GM18873 (cell line): ENCODE measurements around the gene OR5C1.
"Not testable (repeated sequence)": the region's sequence is repeated elsewhere in the genome, so short reads cannot be mapped to it uniquely, and the experiment has no call there.

Experiments
- ATAC-seq: cut with Tn5 transposase; IDR thresholded peaks from one replicate; pipeline ENCODE4 v1.9.1; 2021; ENCODE audit warnings: mild to moderate bottlenecking, moderate library complexity, moderate number of reproducible peaks; ENCODE audit not compliant: unreplicated experiment, low FRiP score

Gene OR5C1

DNA sequence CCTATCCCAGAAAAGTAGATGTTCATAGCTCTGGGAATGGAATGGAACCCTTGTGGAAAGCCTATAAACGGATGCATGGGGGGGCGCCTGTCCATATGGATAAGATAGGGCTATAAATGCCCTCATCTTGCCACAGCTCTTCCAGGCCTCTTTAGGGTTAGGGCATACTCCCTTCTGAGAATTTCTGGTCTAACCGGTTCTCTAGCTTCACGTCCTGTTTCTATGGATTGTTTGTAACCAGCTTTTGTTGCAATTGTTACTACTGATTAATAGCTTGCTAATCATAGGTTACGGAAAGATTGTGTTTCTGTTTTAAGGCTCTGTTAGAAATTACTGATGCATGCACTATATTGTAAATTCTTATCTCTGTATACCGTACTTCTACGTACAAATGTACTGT is 20.5 kb downstream of the OR5C1 start:
- not testable (repeated sequence) for ATAC-seq

DNA sequence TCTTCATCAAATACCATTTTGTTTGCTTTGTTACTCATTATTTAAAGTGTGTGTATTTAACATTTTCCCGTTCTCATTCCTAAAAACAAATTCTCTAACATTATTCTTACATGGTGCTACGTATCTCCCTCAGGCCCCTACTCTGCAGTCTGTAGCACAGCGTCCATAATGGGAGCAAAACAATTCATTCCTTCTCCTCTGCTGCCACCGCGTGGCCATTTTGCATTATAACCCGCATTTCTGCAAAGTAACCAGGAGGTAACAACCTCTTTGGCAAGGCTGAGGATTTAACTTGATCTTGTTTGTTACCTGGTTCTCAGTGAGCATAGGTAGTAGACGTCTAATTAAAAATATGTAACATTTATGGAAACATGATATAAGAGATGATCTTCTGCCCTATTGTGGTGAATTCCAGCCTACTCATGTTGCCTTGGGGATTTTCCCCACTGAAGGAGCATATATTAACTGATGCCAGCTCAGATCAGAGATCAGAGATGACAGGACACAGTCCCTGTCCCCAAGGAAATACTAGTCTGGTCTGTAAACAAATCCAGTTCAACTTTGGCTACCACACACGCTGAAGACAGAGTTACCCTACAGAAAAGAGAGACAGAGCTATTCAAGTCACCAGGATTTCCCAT is 21.7 kb downstream of the OR5C1 start:
- ATAC-seq, result no peak

- no peak for ATAC-seq
Measured at GRCh38 chr9:122812736-122813135, 24.0 kb downstream of the OR5C1 start.

DNA sequence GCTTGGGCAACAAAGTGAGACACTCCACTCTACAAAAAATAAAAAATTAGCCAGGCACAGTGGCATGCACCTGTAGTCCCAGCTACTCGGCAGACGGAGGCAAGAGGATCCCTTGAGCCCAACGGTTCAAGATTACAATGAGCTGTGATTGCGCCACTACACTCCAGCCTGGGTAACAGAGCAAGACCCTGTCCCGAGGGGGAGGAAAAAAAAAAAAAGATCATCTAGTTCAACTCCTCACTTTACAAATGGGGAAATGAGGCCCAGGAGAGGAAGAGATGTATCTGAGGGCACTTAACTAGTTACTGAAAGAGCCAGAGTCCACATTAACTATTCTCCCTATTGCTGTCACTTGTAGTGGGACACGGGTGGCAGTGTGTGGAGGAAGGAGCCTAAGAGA is 25.8 kb downstream of the OR5C1 start:
- ATAC-seq, result no peak

DNA sequence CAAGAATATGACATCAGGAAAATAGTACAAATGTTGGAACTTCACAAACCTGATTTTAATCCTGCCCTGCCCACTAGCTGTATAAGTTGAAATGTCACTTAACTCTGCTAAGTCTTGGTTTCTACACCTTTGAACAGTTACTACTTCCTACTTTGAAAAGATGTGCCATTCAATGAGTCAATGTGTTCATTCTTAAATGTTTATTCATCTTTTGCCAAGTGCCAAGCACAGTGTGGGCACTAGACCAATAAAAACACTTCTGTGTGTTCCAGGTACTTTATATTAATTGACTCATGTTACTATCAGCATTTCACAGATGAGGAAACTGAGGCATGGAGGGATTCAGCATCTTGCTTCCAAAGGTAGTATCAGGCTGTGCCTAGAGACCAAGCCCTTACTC is 26.8 kb downstream of the OR5C1 start:
- ATAC-seq, result no peak

- no peak for ATAC-seq
Measured at GRCh38 chr9:122816163-122816867, 27.6 kb downstream of the OR5C1 start.

DNA sequence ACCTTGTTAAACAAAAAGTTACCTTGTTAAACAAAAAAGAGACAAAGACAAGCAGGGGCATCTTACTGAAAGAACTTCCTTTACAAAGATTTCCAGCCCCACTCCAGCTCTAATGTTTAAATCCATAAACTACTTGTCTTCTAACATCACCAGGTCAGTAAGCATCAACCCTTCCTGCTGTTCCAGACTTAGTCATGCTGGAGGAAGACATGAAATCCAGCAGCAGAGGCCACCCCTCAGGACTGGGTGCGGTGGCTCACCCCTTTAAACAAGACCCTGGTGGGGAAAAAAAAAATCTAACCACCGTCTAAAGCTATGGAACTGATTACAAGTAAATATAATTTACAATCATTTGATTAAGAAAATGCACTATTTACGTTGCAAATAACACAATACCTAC is 30.6 kb downstream of the OR5C1 start:
- ATAC-seq, result no peak

- no peak for ATAC-seq
Measured at GRCh38 chr9:122819791-122820489, 31.2 kb downstream of the OR5C1 start.

DNA sequence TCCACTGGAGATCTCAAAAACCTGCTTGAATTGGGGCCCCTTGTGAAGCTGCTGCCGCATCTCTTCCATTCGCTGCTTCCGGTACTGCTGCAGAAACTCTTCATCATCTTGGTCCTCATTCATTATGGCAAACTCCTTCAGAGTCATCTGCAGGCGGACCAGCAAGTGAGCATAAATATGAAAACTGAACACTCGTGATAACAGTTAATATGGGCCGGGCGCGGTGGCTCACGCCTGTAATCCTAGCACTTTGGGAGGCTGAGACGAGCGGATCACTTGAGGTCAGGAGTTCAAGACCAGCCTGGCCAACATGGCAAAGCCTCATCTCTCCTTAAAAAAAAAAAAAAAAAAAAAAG is 31.7 kb downstream of the OR5C1 start:
- ATAC-seq, result no peak

- ATAC-seq, result no peak
Measured at GRCh38 chr9:122821278-122821943, 32.7 kb downstream of the OR5C1 start.

DNA sequence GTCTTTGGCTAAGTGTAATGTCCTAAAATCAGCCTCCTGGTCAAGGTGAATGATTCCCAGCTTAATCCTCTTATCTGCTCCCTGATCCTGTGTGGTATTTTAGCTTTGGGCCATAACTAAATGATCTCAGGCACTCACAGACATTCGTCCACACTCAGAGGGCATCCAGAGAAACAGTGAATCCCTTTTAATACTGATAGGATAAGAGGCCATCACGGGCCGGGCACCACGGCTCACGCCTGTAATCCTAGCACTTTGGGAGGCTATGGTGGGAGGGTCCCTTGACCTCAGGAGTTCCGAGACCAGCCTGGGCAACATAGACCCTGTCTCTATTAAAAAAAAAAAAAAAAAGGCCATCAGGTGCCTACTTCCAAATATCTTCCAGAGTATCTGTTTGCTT is 33.3 kb downstream of the OR5C1 start:
- ATAC-seq, result no peak

- no peak for ATAC-seq
Measured at GRCh38 chr9:122822938-122823337, 34.2 kb downstream of the OR5C1 start.

DNA sequence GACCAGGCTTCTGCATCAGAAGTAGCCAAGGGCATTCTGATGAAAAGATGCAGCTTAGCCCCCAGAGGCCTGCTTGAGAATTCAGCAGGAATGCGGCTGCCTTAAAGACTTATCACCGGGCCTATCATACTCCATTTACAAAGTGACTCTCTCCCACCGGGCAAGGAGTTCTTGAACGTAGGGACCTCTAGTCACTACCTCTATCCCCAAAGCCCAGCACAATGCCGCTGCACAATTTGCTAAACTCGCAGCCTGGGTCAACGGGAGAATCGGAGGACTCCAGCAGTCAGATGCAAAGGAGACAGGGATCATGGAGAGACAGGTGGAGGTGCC is 39.0 kb downstream of the OR5C1 start:
- peak; percentile 8 for ATAC-seq

GRCh38 chr9:122828965-122829284 is 40.2 kb downstream of the OR5C1 start:
- ATAC-seq, result not testable (repeated sequence)

GRCh38 chr9:122832194-122832593 is 43.5 kb downstream of the OR5C1 start:
- ATAC-seq, result no peak

- ATAC-seq, result no peak
Measured at GRCh38 chr9:122835313-122835731, 46.6 kb downstream of the OR5C1 start.

DNA sequence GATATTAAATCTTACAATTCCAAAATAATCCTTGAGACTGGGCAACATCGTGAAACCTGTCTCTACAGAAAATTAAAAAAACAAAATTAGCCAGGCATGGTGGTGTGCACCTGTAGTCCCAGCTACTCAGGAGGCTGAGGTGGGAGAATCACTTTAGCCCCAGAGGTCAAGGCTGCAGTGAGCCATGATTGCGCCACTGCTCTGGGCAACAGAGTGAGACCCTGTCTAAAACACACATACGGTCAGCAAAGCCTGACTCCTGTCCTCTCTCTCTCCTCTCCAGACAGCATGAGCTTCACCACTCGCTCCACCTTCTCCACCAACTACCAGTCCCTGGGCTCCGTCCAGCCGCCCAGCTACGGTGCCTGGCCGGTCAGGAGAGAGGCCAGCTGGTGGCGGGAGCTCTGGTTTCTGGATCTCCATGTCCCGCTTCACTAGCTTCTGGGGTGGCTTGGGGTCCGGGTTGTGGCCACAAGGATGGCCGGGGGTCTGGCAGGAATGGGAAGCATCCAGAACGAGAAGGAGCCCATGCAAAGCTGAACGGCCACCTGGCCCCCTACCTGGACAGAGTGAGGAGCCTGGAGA is 48.6 kb downstream of the OR5C1 start:
- ATAC-seq, result no peak

DNA sequence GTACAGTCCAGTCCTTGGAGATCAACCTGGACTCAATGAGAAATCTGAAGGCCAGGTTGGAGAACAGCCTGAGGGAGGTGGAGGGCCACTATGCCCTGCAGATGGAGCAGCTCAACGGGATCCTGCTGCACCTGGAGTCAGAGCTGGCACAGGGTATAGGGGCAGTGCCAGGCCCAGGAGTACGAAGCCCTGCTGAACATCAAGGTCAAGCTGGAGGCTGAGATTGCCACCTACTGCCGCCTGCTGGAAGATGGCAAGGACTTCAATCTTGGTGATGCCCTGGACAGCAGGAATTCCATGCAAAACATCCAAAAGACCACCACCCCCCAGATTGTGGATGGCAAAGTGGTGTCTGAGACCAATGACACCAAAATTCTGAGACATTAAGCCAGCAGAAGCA is 49.7 kb downstream of the OR5C1 start:
- not testable (repeated sequence) for ATAC-seq
